NCI-H1436 treated with DMSO at 0.1 percent for 48 hours (cell line): Measurements from ENCODE around the gene OR4X2.
"Not testable (repeated sequence)": the region's sequence is repeated elsewhere in the genome, so short reads cannot be mapped to it uniquely, and the experiment has no call there.

Experiments
- DNase-seq: peaks from one replicate; lab custom pipeline; 2025; lab: John Stamatoyannopoulos, UW

Gene OR4X2, protein sequence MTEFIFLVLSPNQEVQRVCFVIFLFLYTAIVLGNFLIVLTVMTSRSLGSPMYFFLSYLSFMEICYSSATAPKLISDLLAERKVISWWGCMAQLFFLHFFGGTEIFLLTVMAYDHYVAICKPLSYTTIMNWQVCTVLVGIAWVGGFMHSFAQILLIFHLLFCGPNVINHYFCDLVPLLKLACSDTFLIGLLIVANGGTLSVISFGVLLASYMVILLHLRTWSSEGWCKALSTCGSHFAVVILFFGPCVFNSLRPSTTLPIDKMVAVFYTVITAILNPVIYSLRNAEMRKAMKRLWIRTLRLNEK

DNA sequence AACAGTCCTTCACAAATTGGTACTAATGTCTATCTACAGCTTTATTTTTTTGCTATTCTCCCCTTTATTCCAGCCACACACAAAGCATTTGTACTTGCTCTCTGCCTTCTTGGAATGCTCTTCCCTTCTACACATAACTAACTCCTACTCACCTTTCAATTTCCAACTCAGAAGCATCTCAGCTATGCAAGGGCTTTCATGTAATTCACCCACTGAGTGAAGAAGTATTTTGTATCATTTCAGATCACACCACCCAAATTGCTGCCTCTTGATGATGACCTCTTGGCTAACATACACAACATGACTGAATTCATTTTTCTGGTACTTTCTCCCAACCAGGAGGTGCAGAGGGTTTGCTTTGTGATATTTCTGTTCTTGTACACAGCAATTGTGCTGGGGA, at the start of gene OR4X2:
Gene OR4X2 (plus strand): TSS at position 301 of the 400 bp plus-strand sequence. CDS start 0 bp downstream, at position 301.
- DNase-seq, result no peak

DNA sequence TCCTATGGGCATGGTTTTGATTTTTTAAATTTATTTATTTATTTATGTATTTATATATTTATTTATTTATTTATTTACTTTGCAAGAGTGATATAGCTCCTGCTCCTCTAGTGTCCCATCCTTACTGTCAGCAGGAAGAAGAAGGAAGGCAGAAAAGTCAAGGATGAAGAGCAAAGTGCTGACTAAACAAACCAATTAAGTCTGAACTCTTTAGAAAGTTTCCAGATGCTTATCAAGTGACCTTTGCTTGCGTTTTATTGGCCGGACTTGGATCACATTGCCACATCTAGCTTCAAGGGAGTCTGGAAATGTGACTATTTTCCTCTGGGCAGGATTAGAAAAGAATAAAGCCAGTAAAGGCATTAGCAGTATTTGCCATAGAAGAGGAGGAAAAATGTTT, 37.0 kb upstream of the OR4X2 start:
- DNase-seq, result no peak

DNA sequence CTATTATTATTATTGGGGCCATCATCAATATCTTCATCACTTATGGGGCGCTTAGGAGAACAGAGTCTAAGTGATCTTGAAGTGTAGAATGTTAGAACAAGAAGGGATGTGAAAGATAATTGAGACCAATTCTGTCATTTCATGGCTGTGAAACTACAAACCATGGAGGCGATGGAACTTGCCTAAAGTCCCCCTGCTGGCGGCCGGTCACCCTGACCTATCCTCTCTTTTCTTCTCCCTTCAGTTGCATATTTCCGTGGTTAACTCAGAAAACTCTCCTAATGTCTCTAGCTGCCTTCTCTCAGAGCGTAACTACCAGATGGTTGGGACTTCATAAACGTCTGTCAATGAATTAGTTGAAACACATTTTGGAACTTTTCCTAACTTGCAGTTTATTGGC, 34.9 kb upstream of the OR4X2 start:
- DNase-seq, result no peak

DNA sequence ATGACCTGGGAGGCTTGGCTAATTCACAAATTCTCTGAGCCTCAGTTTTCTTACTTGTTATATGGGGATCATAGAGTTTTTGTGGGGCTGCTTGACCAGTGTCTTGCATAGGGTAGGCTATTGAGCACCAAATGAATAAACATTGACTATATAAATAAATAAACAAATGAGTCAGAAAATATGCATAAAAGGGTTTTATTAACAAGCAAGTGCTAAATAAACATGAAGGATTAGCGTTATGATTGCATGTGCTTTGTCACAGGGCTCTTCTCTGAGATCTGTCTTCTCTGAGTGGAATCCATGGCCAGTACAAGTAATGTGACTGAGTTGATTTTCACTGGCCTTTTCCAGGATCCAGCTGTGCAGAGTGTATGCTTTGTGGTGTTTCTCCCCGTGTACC, 28.4 kb upstream of the OR4X2 start, which contains the start of gene OR4B1:
Gene OR4B1 (plus strand): TSS at position 301 of the 400 bp plus-strand sequence. CDS start 0 bp downstream, at position 301.
- DNase-seq, result no peak

DNA sequence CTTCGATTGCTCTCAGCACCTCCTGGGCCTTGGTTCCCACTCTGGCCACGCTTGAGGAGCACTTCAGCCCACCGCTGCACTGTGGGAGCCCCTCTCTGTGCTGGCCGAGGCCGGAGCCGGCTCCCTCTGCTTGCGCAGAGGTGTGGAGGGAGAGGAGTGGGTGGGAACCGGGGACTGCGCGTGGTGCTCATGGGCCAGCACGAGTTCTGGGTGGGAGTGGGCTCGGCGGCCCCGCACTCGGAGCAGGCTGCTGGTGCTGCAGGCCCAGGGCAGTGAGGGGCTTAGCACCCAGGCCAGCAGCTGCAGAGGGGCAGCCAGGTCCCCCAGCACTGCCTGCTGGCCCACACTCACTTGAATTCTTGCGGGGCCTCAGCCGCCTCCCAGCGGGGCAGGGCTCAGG, 16.1 kb upstream of the OR4X2 start:
- no peak for DNase-seq

DNA sequence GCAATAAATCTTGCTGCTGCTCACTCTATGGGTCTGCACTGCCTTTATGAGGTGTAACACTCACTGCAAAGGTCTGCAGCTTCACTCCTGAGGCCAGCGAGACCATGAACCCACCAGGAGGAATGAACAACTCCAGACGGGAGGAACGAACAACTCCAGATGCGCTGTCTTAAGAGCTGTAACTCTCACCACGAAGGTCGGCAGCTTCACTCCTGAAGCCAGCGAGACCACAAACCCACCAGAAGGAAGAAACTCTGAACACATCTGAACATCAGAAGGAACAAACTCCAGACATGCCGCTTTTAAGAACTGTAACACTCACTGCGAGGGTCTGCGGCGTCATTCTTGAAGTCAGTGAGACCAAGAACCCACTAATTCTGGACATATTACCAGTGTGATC, 14.8 kb upstream of the OR4X2 start:
- not testable (repeated sequence) for DNase-seq

DNA sequence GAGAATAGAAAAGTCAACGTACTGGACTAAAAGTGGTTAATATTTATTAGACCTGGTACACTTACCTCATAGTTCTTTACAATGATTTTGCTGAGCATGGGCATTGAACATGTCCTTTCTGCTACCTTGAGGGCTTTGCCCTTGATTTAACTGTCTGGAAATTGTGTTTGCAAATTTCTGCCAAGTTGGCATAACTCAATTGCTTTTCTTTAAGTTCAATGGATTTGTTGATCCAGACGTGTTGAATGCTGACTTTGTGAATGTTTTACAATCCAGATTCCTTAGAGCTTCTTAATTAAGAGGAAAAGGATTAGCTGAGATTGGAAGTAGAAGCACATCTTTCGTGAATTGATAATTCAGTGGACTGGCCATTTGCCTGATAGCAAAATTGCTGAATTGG, 7.2 kb upstream of the OR4X2 start:
- no peak for DNase-seq

DNA sequence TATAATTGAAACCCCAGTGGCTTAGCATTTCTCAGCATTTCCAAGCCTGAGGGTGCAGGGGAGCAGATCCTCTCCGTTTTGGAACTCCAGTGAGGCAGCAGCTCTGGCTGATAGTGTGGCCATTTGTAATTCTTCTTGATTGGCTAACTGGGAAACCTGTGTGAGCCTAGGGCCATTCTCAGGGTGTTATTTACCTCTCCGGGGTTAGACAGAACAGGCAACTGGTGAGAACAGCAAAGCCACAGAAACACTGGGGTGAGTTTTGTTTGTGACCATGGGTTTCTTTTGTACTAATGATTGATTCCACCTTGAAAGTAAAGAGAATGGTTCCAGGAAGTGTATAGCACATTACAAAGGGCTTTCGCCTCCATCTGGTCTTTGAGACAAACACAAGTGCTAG, 2.4 kb upstream of the OR4X2 start:
- DNase-seq, result no peak

DNA sequence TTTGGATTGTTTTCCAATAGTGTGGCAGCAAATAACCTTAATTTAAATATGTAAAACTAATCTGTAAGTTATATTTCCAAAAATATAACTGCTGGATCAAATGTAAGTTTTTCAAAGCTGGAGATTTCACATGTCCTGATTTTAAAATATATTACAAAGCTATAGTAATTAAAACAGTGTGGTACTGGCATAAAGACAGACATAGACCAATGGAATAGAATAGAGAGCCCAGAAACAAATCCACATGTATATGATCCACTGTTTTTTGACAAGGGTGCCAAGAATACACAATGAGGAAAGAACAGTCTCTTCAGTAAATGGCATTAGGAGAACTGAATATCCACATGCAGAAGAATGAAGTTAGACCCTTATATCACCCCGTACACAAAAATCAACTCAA, 4.0 kb downstream of the OR4X2 start:
- DNase-seq, result no peak

DNA sequence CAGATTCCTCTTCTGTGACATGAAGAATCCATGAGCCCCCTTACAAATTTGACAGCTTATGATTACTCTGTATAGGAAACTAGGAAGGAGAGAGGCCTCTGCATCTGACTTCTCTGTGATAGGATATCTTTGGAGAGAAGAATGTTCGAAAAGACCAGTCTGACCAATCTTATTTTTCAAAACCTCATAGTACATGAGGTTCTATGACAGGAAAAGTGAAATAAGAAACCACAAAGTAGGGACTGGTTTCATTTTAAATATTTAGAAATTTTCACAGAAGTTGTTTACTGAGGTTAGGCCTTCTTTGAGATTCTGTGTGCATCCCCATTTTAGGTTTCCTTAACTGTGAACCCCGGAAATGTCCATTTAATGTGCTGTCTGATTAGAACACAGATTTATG, 16.7 kb downstream of the OR4X2 start:
- no peak for DNase-seq

DNA sequence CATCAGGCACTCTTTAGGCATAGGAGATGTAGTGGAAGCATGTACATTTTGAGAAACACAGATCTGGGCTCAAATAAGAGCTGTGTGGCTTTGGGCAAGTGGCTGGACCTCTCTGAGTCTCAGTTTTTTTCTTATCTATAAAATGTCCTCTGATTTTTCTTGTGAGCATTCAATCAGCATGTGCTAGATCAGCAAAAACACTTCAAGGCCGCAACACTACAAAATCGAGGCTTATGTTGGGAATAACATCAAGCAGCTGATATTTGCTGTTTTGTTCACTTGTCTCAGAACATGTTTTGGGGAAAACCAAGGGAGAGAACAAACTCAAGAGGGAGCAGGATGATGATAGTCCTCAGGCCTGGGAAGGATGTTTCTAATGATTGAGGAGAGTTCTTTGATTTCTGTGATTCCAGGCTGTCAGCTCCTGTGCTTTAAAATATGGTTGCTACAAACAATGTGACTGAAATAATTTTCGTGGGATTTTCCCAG, 18.6 kb downstream of the OR4X2 start, which contains the start of gene OR4X1:
Gene OR4X1 (plus strand): TSS at position 439 of the 489 bp plus-strand sequence. CDS start 0 bp downstream, at position 439.
- no peak for DNase-seq

DNA sequence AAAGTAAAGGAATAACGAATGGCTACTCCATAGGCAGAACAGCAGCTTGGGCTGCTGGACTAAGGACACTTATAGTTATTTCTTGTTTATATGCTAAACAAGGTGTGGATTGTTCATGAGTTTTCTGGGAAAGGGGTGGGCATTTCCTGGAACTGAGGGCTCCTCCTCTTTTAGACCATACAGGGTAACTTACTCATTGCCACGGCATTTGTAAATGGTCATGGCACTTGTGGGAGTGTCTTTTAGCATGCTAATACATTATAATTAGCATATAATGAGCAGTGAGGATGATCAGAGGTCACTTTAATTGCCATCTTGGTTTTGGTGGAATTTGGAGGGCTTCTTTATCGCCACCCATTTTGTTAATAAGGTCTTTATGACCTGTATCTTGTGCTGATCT, 25.7 kb downstream of the OR4X2 start:
- DNase-seq, result no peak

DNA sequence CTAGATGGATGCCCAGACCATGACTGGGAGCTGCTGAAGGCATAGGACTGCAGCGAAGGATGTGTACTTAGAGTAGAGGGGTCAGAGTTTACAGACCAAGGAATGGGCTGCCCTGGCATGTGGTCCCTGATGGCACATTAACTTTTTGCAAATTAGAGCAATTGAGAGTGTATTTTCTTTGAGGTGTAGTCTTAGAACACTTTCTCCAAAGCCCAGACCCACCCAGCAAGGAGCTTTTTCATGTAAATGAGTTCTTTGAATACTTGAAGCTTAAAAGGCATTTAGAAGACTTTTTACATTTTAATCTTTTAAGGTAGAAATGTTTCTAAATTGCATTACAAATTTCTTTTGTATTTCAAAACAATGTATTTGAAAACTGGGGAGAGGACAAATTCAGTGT, 27.7 kb downstream of the OR4X2 start:
- no peak for DNase-seq
